GM12892 (cell line): Measurements from ENCODE around the gene HESX1.

ENCODE experiments used
- POLR2A ChIP-seq: IDR thresholded peaks from 2 replicates; pipeline ENCODE4 v1.6.1; 2011; ENCODE audit warnings: low read depth, low read length, control low read depth
- POLR2AphosphoS5 ChIP-seq: IDR thresholded peaks from 2 replicates; pipeline ENCODE4 v1.6.1; 2011; ENCODE audit warnings: low read depth, low read length, control low read depth
- TAF1 ChIP-seq: IDR thresholded peaks from 2 replicates; pipeline ENCODE4 v1.6.1; 2011; ENCODE audit warnings: low read depth, mild to moderate bottlenecking, control low read depth, low read length, borderline replicate concordance

DNA sequence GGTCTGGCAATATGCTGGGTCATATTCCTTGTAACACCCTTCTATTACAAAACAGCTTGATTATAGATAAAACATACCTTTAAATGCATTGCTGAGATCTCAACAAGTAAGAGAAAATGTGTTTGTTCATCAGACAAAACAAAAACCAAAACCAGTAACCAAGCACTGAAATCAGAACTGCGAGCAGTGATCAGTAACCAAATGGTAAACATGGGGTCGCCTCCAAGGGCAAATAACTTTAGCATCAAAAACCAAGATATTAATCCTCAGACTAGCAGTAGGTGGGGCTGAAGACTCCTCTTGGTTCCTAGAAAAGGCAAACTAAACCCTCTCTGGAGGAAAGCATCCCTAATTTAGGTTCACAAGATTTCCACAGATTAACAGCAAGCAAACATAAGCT is 6.6 kb upstream of the HESX1 start:
- TF ChIP-seq TAF1 (no peak), POLR2AphosphoS5 (no peak), POLR2A (no peak)
